SIG-M5 treated with dmso at 0.1 percent for 504 hours (cell line): ENCODE measurements around the gene DCC.

Experiments
- DNase-seq: peaks from one replicate; lab custom pipeline; 2025; ENCODE audit not compliant: unreplicated experiment; lab: John Stamatoyannopoulos, UW

The DCC gene

DNA sequence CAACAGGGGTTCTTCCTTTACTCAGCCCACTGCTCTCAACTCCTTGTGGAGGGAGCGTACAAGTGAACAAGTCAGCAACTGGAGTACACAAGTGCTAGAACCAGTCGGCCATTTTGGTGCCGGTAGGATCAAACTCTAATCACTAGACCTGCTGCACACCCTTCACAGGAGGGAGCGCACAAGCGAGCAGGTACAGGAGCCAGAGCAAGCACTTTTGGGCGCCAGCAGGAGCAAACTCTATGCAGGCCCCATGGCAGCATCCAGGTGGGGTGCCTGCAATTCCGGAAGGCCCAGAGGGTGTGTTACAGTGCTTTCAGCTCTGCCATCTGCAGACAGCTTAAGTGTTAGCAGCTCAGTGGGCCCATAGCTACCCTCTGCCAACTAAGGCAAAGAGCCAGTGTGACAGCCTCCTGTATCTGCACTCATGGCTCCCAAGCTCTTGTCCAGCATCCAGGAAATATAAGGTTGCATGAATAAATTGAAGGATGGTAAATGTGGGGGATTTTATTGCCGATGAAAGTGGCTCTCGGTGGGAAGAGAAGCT lies 426.1 kb downstream of the DCC start:
- DNase-seq, result no peak

DNA sequence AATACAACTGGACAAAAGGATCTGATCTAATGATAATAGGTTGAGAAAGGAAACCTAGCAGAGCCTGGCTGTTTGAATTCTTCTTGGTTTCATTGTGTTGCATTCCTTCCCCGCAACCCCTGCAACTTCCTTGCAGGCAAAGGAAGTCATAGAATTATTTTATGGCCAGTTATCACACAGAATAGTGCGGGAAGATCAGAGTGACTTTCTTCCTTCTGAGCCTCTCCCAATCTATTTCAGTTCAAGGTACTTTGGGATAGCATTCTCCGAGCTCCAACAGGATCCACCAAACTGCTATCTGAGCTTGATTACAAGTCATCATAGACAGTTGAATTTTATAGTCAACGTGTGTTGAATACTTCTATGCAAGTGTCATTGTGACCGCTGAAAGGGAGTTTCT lies 441.1 kb downstream of the DCC start:
- DNase-seq, result no peak

- no peak for DNase-seq
Measured at GRCh38 chr18:52791321-52791720, 451.3 kb downstream of the DCC start.

- no peak for DNase-seq
Measured at GRCh38 chr18:52812834-52813233, 472.8 kb downstream of the DCC start.

- DNase-seq, result no peak
Measured at GRCh38 chr18:52813635-52814416, 473.8 kb downstream of the DCC start.

DNA sequence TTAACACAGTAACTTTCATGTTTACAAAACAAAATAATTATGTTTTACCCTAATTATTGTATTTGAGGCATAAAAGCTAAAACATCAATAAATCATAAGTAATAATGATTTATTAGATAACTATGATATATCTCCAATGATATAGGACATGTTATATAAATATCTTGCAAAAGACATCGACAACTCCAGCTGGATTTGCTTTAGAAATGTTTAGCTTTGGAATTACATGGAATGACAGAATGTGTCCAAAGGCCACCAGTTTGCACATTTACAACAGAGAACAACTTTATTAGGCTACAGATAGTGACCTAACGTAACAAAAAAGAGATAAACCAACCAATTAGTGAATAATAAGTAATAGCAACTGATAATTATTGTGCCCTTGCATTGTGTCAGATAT lies 475.7 kb downstream of the DCC start:
- DNase-seq, result no peak

GRCh38 chr18:52816121-52816520 lies 476.1 kb downstream of the DCC start:
- no peak for DNase-seq

DNA sequence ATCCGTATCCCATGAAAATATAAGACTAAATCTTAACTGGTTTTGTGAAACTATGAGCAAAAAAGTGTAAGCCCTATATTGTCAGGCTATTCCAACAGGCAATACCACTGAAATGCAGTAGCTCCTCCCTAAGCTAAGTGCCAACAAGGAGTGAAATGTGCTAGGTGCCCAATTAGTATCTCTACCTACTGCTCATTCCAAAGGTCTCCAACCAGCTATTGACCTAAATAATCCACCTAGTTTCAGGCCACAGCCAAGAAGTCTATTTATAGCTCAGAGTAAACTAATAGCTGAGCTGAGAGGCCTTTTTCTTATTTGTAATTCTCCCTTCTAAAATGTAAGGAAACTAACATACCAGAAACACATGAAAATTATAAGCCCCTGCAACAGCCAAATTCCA lies 482.2 kb downstream of the DCC start:
- no peak for DNase-seq

GRCh38 chr18:52824126-52824525 lies 484.1 kb downstream of the DCC start:
- DNase-seq, result no peak

- DNase-seq, result no peak
Measured at GRCh38 chr18:52826994-52827393, 487.0 kb downstream of the DCC start.

GRCh38 chr18:52829320-52829719 lies 489.3 kb downstream of the DCC start:
- no peak for DNase-seq

- DNase-seq, result no peak
Measured at GRCh38 chr18:52829876-52830405, 489.9 kb downstream of the DCC start.

- no peak for DNase-seq
Measured at GRCh38 chr18:52844323-52844722, 504.3 kb downstream of the DCC start.

DNA sequence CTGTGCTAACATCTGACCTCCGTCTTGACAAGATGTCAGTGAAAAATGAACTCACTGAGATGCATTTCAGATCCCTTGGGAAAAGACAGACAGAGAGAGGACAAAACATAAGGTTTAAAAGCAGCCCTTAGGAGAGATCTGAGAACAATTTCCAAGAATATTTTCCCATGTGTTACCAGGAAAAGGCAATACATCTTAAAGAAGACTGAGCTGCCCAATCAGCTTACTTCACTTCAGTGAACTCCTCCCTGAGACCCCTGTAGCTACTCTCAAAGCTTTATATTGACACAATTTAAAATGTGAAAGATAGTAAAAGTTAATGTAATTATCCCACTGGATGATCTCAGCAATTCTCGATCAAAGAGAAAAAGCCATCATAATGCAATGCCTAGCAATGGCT lies 505.0 kb downstream of the DCC start:
- DNase-seq, result no peak

- no peak for DNase-seq
Measured at GRCh38 chr18:52850031-52850560, 510.1 kb downstream of the DCC start.

GRCh38 chr18:52861558-52861957 lies 521.6 kb downstream of the DCC start:
- DNase-seq, result no peak

DNA sequence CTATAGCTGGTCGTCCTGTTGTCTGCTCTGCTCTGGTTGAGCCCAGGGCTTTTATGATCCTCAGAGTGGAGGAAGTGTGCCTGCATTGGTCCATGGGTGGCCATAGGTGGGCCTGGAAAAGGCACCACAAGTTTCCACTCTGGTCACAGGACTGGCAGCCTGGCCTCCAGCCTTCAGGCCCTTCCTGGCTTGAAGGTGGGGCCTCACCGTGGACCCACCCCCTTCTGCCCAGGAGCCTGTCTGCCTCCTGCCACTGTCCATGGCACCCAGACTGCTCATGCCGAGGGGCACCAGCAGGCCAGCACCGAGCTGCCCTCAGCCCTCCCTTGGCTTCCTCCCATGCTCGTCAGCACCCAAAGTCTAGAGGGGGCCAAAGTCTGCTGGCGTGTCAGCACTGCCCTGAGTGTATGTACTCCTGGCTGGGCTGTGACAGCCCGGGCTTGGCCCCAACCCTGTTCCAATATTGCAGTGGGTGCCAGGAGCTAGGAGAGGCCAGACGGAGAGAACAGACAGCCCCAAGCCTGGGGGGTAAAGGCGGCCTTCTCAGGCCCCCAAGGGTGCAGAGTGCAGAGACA lies 529.4 kb downstream of the DCC start:
- no peak for DNase-seq

GRCh38 chr18:52869942-52870907 lies 530.2 kb downstream of the DCC start:
- DNase-seq, result no peak

DNA sequence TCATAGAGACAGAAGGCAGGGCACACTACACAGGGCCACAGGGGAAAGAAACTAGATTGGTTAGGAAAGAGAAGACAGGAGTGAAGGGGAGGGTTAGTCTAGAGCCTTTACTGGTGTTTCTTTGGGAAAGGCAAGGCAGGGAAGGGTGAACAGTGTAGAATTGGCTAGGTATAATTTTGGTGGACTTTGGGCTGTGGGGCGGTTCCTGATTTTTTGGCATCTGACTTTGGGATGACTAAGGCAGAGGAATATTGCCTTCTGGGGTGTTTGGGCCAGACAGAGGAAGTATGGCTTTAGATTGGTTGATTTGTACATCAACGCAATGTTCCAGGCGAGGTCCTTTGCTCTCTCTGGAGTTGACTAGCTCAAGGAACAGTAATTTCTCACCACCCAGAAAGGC lies 534.8 kb downstream of the DCC start:
- DNase-seq, result no peak

GRCh38 chr18:52875725-52876124 lies 535.7 kb downstream of the DCC start:
- no peak for DNase-seq

- no peak for DNase-seq
Measured at GRCh38 chr18:52888014-52888413, 548.0 kb downstream of the DCC start.
